ENCODE results near the gene KRTAP5-1.
"Not testable (repeated sequence)": the region's sequence is repeated elsewhere in the genome, so short reads cannot be mapped to it uniquely, and the experiment has no call there.

The KRTAP5-1 gene

DNA sequence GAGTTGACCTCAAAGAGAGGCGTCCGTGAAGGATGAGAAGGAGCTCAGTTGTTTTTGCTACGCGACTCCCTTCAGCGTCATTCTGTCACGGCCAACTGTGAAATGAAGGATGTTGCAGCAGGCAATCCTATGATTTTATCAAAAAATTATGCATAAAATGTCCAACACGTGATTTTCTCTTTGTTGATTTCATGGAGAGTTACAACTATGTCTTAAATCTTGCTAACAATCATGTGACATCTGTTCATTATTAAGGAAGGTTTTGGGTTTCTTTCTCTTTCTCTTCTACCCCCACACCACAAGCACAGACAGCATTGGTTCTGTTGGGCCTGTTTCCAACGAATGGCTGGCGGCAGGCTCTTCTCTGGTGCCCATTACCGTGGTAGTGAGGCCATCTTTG lies 33.1 kb upstream of the KRTAP5-1 start:
- no peak for DNase-seq (ENCODE audit: low spot score in 2 of 2)
- Histone ChIP-seq H3K9me3 (no peaks in the 10 kb centered on the region), H3K4me1 (no peaks in the 10 kb centered on the region), H3K36me3 (replicated peaks) (no peaks in the 10 kb centered on the region), H3K4me3 (no peak overlapping the region), H3K27me3 (ENCODE audit: low read depth) (no peaks in the 10 kb centered on the region)
- in situ Hi-C loops (cut with MboI; ENCODE audit: low sequenced_read_pairs) = no loop called here

DNA sequence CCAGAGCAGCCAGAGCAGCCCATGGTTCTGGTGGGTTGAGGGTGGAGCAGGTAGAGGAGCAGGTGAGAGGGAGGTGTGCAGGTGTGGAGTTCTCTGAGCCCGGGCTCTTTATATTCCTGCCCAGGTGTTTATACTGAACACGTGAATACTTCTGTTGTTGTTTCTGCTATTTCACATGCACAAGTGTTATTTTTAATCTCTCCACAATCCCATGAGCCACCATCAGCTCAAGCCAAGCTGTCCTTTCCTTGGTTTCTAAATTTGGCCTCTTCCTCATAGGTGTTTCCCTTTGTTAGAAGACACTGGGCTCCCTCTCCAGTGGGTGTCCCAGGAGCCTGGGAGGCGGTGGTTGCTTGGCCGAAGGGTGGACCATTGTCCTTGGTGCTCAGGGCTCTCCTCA lies 23.3 kb upstream of the KRTAP5-1 start, which contains the start of gene KRTAP5-3:
Gene KRTAP5-3, minus strand, starts transcription at position 101 of the 400 bp plus-strand sequence. Its CDS starts 78 bp downstream, at position 23.
- Histone ChIP-seq H3K4me1 (no peaks in the 10 kb centered on the region), H3K9me3 (no peaks in the 10 kb centered on the region), H3K27me3 (ENCODE audit: low read depth) (no peaks in the 10 kb centered on the region), H3K4me3 (no peak within 1 kb of the TSS), H3K36me3 (replicated peaks) (no peaks in the 10 kb centered on the region)
- in situ Hi-C loops (cut with MboI; ENCODE audit: low sequenced_read_pairs) = no loop called here
- no peak for DNase-seq (ENCODE audit: low spot score in 2 of 2)

DNA sequence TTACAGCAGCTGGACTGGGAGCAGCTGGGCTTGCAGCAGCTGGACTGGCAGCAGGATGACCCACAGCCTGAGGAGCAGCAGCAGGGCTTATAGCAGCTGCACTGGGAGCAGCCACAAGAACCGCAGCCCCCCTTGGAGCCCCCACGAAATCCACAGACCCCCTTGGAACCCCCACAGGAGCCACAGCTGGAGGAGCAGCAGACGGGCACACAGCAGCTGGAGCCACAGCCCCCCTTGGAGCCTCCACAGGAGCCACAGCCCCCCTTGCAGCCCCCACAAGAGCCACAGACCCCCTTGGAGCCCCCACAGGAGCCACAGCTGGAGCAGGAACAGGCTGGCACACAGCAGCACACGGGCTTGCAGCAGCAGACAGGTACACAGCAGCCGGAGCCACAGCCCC lies 22.8 kb upstream of the KRTAP5-1 start:
- H3K9me3 ChIP-seq; H3K4me1 ChIP-seq; in situ Hi-C loops (cut with MboI; ENCODE audit: low sequenced_read_pairs); H3K27me3 ChIP-seq (ENCODE audit: low read depth); H3K4me3 ChIP-seq; DNase-seq (ENCODE audit: low spot score in 2 of 2); H3K36me3 ChIP-seq (replicated peaks): not testable (repeated sequence)

DNA sequence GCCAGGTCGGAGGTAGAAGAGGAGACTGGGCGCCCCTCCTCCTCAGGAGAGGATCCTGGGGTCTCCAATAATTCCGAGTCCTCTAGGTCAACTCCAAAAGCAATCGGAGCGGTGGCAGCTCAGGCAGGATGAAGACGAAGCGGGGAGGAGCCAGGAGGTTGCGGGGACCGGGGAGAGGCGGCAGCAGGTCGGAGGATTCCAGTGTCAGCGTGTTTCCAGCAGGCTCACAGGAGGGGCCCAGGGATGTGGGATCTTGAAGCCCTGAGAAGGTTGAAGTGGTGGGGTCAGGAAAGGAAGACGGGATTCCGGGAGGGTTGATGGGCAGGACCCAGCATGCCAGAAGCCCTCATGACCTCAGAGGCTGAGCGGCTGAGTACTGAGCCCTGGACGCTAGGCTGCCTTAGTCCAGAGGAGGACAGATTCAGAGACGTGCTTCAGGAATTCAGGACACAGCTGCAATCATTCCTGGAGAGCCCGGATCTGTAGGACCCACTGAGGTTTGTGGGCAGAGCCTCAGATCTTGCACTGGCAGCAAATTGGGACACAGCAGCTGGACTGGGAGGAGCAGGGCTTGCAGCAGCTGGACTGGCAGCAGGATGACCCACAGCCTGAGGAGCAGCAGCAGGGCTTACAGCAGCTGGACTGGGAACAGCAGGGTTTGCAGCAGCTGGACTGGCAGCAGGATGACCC lies 22.2 kb upstream of the KRTAP5-1 start:
- H3K9me3 ChIP-seq; in situ Hi-C loops (cut with MboI; ENCODE audit: low sequenced_read_pairs); H3K4me1 ChIP-seq; H3K36me3 ChIP-seq (replicated peaks); H3K27me3 ChIP-seq (ENCODE audit: low read depth); H3K4me3 ChIP-seq; DNase-seq (ENCODE audit: low spot score in 2 of 2): not testable (repeated sequence)

DNA sequence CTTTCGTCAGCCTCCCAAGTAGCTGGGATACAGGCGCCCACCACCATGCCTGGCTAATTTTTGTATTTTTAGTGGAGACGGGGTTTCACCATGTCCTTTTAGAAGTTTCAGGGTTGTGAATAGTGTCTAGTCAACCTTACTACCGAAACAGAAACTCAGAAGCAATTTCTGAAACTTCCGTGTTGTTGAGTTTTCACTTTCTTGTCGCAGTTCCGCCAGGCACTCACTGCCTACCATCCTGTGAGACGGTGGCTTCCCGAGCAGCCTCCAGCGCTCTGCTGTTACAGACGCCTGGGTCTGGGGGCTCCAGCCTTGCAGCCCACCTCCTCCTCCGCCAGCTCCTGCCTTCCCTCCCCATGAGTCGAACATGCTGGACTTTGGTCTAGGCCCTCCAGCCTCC lies 20.8 kb upstream of the KRTAP5-1 start:
- H3K36me3 ChIP-seq (replicated peaks); DNase-seq (ENCODE audit: low spot score in 2 of 2); H3K4me3 ChIP-seq; H3K9me3 ChIP-seq; H3K4me1 ChIP-seq; in situ Hi-C loops (cut with MboI; ENCODE audit: low sequenced_read_pairs); H3K27me3 ChIP-seq (ENCODE audit: low read depth): not testable (repeated sequence)

DNA sequence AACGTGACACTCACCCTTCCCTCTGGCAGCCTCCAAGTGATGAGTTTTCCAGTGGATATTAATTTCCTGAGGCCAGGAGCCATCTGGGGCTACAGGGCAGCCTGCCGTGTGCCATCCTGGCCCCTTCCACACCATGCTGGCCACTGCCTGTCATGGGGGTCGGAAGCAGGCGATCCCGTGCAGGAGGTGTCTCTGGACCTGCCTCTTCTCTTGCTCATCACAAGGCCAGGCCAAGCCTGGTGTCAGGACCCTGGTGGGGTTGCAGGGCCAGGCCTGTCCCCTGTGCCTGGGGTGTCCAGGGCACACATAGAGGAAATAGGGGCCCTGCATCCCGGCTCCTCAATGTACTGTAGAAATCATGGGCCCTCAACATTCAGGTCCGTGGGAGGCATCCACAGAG lies 19.6 kb upstream of the KRTAP5-1 start:
- Histone ChIP-seq H3K4me1 (no peaks in the 10 kb centered on the region), H3K27me3 (ENCODE audit: low read depth) (peaks cover 2% of the 10 kb centered on the region; the same call in 1 of the 2 replicates), H3K9me3 (no peaks in the 10 kb centered on the region), H3K4me3 (no peak overlapping the region), H3K36me3 (replicated peaks) (no peaks in the 10 kb centered on the region)
- DNase-seq (ENCODE audit: low spot score in 2 of 2) = no peak
- in situ Hi-C loops (cut with MboI; ENCODE audit: low sequenced_read_pairs) = no loop called here

DNA sequence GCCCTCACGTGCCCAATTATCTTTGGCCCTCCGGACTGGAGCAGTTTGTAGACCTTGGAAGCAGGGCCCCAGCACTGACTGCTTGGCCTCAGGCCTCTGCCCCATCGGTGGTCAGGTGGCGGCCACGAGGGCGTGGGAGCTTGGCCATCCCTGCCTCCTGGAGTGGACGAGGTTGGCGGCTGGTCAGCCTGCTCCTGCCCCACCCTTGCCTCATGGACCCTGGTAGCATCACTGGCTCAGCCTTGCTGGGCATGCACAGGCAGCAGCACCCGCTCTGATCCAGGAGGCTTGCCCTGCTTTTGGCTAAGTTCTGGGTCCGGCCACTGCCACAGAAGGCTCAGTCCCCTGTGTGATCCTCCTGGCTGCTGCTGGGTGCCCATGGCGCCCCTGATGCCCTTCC lies 19.1 kb upstream of the KRTAP5-1 start:
- no peaks in the 10 kb centered on the region for H3K9me3 ChIP-seq
- H3K36me3 ChIP-seq (replicated peaks) = no peaks in the 10 kb centered on the region
- DNase-seq (ENCODE audit: low spot score in 2 of 2) = no peak
- peaks cover 3% of the 10 kb centered on the region; the same call in 1 of the 2 replicates for H3K27me3 ChIP-seq (ENCODE audit: low read depth)
- no peak overlapping the region for H3K4me3 ChIP-seq
- no peaks in the 10 kb centered on the region for H3K4me1 ChIP-seq
- in situ Hi-C loops (cut with MboI; ENCODE audit: low sequenced_read_pairs) = no loop called here

DNA sequence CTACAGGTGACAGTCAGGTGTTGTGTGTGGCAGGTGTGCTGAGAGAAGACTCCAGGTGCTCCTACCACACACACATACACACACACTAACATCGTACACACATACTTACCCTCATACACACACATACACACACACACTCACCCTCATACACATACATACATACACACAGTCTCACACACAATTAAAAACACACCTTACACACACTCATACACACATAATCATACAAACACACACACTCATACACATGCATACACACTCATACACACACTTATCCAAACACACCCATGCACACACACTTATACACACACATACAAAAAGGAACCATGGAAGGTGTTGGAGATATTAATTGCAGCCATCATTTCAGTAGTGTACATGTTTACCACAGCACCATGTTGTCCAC lies 18.5 kb upstream of the KRTAP5-1 start:
- Histone ChIP-seq H3K27me3 (ENCODE audit: low read depth) (peaks cover 3% of the 10 kb centered on the region; the same call in 1 of the 2 replicates), H3K36me3 (replicated peaks) (no peaks in the 10 kb centered on the region), H3K9me3 (no peaks in the 10 kb centered on the region), H3K4me3 (no peak overlapping the region), H3K4me1 (no peaks in the 10 kb centered on the region)
- no peak for DNase-seq (ENCODE audit: low spot score in 2 of 2)
- in situ Hi-C loops (cut with MboI; ENCODE audit: low sequenced_read_pairs) = no loop called here

DNA sequence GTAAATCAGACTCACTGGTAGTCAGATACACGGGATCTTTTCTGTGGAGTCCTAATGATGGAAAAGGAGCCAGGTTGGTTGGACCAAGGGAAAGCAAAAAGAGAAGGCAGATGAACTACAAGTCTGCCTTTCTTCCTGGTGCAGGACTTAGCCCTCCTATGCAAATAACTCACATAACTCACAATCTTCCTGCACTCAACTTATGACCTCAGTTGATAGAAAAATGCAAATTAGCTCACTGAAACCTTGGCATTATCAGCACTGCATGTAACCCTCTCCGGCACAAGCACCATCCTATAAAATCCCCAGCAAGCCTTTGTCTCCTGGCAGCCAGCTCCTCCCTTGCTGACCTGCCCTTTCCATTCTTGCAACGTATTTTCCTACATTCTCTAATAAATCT lies 16.6 kb upstream of the KRTAP5-1 start:
- H3K9me3 ChIP-seq; H3K27me3 ChIP-seq (ENCODE audit: low read depth); H3K36me3 ChIP-seq (replicated peaks); DNase-seq (ENCODE audit: low spot score in 2 of 2); in situ Hi-C loops (cut with MboI; ENCODE audit: low sequenced_read_pairs); H3K4me3 ChIP-seq; H3K4me1 ChIP-seq: not testable (repeated sequence)

DNA sequence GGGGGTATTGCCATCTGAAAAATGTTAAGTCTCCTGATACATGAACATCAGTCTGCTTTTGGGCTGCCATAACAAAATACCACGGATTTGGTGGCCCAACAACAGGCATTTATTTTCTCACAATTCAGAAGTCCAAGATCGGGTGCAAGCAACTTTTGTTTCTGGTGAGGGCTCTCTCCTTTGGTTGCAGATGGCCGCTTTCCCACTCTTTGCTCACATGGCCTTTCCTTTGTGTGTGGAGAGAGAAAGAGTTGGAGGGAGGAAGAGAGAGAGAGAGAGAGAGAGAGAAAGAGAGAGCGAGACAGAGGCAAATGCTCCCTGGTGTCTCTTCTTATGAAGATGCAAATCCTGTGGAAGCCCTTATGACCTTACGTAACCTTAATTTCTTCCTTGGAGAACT lies 15.5 kb upstream of the KRTAP5-1 start:
- no peaks in the 10 kb centered on the region for H3K4me1 ChIP-seq
- in situ Hi-C loops (cut with MboI; ENCODE audit: low sequenced_read_pairs) = no loop called here
- H3K4me3 ChIP-seq = no peak overlapping the region
- no peaks in the 10 kb centered on the region for H3K36me3 ChIP-seq (replicated peaks)
- no peak for DNase-seq (ENCODE audit: low spot score in 2 of 2)
- no peaks in the 10 kb centered on the region for H3K9me3 ChIP-seq
- H3K27me3 ChIP-seq (ENCODE audit: low read depth) = peaks cover 3% of the 10 kb centered on the region; the same call in 1 of the 2 replicates

DNA sequence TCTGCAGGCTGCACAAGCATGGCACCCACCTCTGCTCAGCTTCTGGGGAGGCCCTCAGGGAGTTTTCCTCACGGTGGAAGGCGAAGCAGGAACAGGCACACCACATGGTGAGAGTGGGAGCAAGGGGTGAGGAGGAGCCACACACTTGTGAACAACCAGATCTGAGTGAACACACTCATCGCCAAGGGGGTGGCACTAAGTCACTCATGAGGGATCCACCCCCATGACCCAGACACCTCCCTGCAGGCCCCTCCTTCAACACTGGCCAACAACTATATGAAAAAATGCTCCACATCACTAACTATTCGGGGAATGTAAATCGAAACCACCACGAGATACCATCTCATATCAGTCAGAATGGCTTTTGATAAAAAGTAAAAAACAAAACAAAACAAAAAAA lies 13.7 kb upstream of the KRTAP5-1 start:
- H3K27me3 ChIP-seq (ENCODE audit: low read depth) = peaks cover 10% of the 10 kb centered on the region
- in situ Hi-C loops (cut with MboI; ENCODE audit: low sequenced_read_pairs) = no loop called here
- no peaks in the 10 kb centered on the region for H3K4me1 ChIP-seq
- H3K36me3 ChIP-seq (replicated peaks) = no peaks in the 10 kb centered on the region
- no peaks in the 10 kb centered on the region for H3K9me3 ChIP-seq
- DNase-seq (ENCODE audit: low spot score in 2 of 2) = no peak
- no peak overlapping the region for H3K4me3 ChIP-seq

DNA sequence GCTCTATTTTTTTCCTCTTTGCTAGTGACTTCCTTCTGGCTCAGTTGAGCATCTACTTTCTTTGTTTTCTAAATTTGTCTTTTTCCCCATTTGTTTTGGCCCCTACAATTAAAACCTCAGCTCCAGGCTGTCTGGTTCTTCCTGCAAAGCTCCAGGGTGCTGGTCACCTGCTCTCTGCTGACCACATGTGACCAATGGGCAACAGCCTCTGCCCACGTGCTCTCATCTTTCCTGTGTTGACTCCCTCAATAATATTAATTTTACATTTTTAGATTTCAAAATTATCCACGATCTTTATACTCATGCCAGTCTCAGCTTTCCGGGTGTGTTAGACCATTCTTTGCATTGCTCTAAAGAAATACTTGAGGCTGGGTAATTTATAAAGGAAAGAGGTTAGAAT lies 13.3 kb upstream of the KRTAP5-1 start:
- H3K27me3 ChIP-seq (ENCODE audit: low read depth) = peaks cover 14% of the 10 kb centered on the region
- H3K9me3 ChIP-seq; DNase-seq (ENCODE audit: low spot score in 2 of 2); in situ Hi-C loops (cut with MboI; ENCODE audit: low sequenced_read_pairs); H3K4me1 ChIP-seq; H3K4me3 ChIP-seq; H3K36me3 ChIP-seq (replicated peaks): not testable (repeated sequence)

DNA sequence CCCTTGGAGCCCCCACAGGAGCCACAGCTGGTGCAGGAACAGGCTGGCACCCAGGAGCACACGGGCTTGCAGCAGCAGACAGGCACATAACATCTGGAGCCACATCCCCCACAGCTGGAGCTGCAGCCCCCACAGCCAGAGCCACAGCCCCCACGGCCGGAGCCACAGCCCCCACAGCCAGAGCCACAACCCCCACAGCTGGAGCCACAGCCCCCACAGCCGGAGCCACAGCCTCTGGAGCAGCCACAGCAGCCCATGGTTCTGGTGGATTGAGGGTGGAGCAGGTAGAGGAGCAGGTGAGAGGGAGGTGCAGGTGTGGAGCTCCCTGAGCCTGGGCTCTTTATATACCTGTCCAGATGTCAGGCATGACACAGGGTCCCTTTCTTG lies 12.9 kb upstream of the KRTAP5-1 start, which contains the start of gene KRTAP5-2:
Gene KRTAP5-2, minus strand, starts transcription at position 301 of the 387 bp plus-strand sequence. Its CDS starts 44 bp downstream, at position 257.
- no peak for DNase-seq (ENCODE audit: low spot score in 2 of 2)

DNA sequence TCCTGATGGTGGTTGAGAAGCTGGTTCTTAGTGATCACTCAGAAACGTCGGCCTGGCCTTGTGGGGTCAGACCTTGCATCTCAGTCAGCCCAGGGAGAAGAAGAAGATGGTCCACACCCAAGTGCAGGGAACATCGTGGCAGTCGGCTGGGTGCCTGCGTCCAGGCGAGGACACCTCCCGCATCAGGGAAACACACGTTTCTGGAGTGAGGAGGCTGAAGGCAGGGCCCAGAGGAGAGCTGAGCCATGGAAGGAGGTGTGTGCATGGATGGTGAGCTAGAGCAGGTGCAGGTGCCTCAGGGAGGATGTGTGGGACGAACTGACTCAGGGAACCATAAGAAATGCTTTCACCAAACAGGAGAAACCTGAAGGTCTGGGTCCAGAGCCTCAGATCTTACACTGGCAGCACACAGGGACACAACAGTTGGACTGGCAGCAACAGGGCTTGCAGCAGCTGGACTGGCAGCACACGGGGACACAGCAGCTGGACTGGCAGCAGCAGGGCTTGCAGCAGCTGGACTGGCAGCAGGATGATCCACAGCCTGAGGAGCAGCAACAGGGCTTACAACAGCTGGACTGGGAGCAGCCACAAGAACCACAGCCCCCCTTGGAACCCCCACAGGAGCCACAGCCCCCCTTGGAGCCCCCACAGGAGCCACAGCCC lies 12.4 kb upstream of the KRTAP5-1 start:
- H3K4me3 ChIP-seq = no peak overlapping the region
- H3K9me3 ChIP-seq = no peaks in the 10 kb centered on the region
- in situ Hi-C loops (cut with MboI; ENCODE audit: low sequenced_read_pairs) = no loop called here
- peaks cover 15% of the 10 kb centered on the region for H3K27me3 ChIP-seq (ENCODE audit: low read depth)
- DNase-seq (ENCODE audit: low spot score in 2 of 2) = no peak
- no peaks in the 10 kb centered on the region for H3K4me1 ChIP-seq
- no peaks in the 10 kb centered on the region for H3K36me3 ChIP-seq (replicated peaks)

More for the DNA sequence above, 12.9 kb upstream of the KRTAP5-1 start, which contains the start of gene KRTAP5-2:
- in situ Hi-C loops (cut with MboI; ENCODE audit: low sequenced_read_pairs) = no loop called here
- Histone ChIP-seq H3K4me1 (no peaks in the 10 kb centered on the region), H3K36me3 (replicated peaks) (no peaks in the 10 kb centered on the region), H3K4me3 (no peak within 1 kb of the TSS), H3K27me3 (ENCODE audit: low read depth) (peaks cover 15% of the 10 kb centered on the region), H3K9me3 (no peaks in the 10 kb centered on the region)

Data from HAP-1 (cell line).